Neuronal stem cell (in vitro differentiated cells): ENCODE measurements around the gene BARHL1.

Experiments
- DNase-seq: peaks from one replicate; pipeline ENCODE4 v3.0.0-alpha.2; 2013; ENCODE audit warnings: low spot score
- H2AFZ ChIP-seq: one replicate; pipeline ENCODE4 v1.6.1; 2013; ENCODE audit warnings: mild to moderate bottlenecking, low read length, inconsistent platforms
- H2AK5ac ChIP-seq: 2 replicates; pipeline ENCODE4 v1.6.1; 2013; ENCODE audit warnings: low read depth, mild to moderate bottlenecking, inconsistent platforms, low read length, moderate library complexity, mixed read lengths
- H2BK120ac ChIP-seq: 2 replicates; pipeline ENCODE4 v1.6.1; 2013; ENCODE audit warnings: low read depth, mild to moderate bottlenecking, inconsistent platforms, low read length, moderate library complexity, mixed read lengths
- H2BK12ac ChIP-seq: one replicate; pipeline ENCODE4 v1.6.1; 2013; ENCODE audit warnings: low read length, inconsistent platforms
- H2BK15ac ChIP-seq: 2 replicates; pipeline ENCODE4 v1.6.1; 2013; ENCODE audit warnings: mild to moderate bottlenecking, low read length, inconsistent platforms, mixed read lengths
- H2BK5ac ChIP-seq: one replicate; pipeline ENCODE4 v1.6.1; 2013; ENCODE audit warnings: inconsistent platforms, mild to moderate bottlenecking, low read length, moderate library complexity
- H3K14ac ChIP-seq: one replicate; pipeline ENCODE4 v1.6.1; 2013; ENCODE audit warnings: low read length, inconsistent platforms
- H3K18ac ChIP-seq: 2 replicates; pipeline ENCODE4 v1.6.1; 2013; ENCODE audit warnings: low read length, inconsistent platforms
- H3K23ac ChIP-seq: 2 replicates; pipeline ENCODE4 v1.6.1; 2013; ENCODE audit warnings: low read depth, mild to moderate bottlenecking, mixed read lengths, low read length, inconsistent platforms; ENCODE audit not compliant: poor library complexity
- H3K27ac ChIP-seq: replicated peaks from 3 replicates; pipeline ENCODE4 v1.5.1; 2013; ENCODE audit warnings: low read length, inconsistent platforms
- H3K27me3 ChIP-seq, 3 experiments: 2 replicates each; pipeline ENCODE4 v1.6.1; 2013; ENCODE audit warnings: low read length in 3 of 3, mild to moderate bottlenecking in 2 of 3, inconsistent platforms in 1 of 3, low read depth in 1 of 3, mixed read lengths in 1 of 3, moderate library complexity in 1 of 3; ENCODE audit not compliant: control insufficient read depth in 3 of 3, insufficient read depth in 3 of 3
- H3K36me3 ChIP-seq, 2 donors: replicated peaks in 1 of 2; 2 replicates each; pipeline ENCODE4 v1.6.1; 2013; ENCODE audit warnings: low read length in 2 of 2; ENCODE audit not compliant: control insufficient read depth in 2 of 2, insufficient read depth in 2 of 2
- H3K4ac ChIP-seq: 2 replicates; pipeline ENCODE4 v1.6.1; 2013; ENCODE audit warnings: inconsistent platforms, mild to moderate bottlenecking, low read length, moderate library complexity
- H3K4me1 ChIP-seq, 2 donors: 1 replicate in 1 of 2; 2 replicates in 1 of 2; pipeline ENCODE4 v1.6.1; 2013; ENCODE audit warnings: low read length in 2 of 2, low read depth in 1 of 2; ENCODE audit not compliant: control insufficient read depth in 2 of 2, insufficient read depth in 1 of 2
- H3K4me2 ChIP-seq: one replicate; pipeline ENCODE4 v1.6.1; 2013; ENCODE audit warnings: mild to moderate bottlenecking, low read length, inconsistent platforms; ENCODE audit not compliant: insufficient read depth, poor library complexity, severe bottlenecking
- H3K4me3 ChIP-seq, 2 donors: 2 replicates each; pipeline ENCODE4 v1.5.1; 2013; ENCODE audit warnings: low read length in 2 of 2, mild to moderate bottlenecking in 2 of 2, inconsistent platforms in 1 of 2, moderate library complexity in 1 of 2
- H3K79me1 ChIP-seq: one replicate; pipeline ENCODE4 v1.6.1; 2013; ENCODE audit warnings: low read depth, mild to moderate bottlenecking, inconsistent platforms, low read length, moderate library complexity
- H3K9ac ChIP-seq: one replicate; pipeline ENCODE4 v1.6.1; 2013; ENCODE audit warnings: mild to moderate bottlenecking, low read depth, low read length, inconsistent platforms; ENCODE audit not compliant: poor library complexity
- H3K9me3 ChIP-seq, 2 donors: replicated peaks in 1 of 2; 2 replicates each; pipeline versions ENCODE3 to v1.6.1; 2013; ENCODE audit warnings: low read length in 2 of 2, mild to moderate bottlenecking in 2 of 2, inconsistent platforms in 1 of 2, low read depth in 1 of 2, mixed read lengths in 1 of 2, moderate library complexity in 1 of 2; ENCODE audit not compliant: control insufficient read depth in 2 of 2, insufficient read depth in 1 of 2
- H4K8ac ChIP-seq: one replicate; pipeline ENCODE4 v1.6.1; 2013; ENCODE audit warnings: low read depth, mild to moderate bottlenecking, inconsistent platforms, low read length, moderate library complexity
- H4K91ac ChIP-seq: one replicate; pipeline ENCODE4 v1.6.1; 2013; ENCODE audit warnings: low read length, low read depth, mild to moderate bottlenecking, inconsistent platforms; ENCODE audit not compliant: poor library complexity
- WGBS, 2 donors: extraction: QIAGEN DNeasy Blood & Tissue Kit; methylation state at CpG; one replicate each; pipeline ENCODE4 v1.1.7; 2013; ENCODE audit warnings: missing lambda C conversion rate in 2 of 2, mixed read lengths in 1 of 2; ENCODE audit not compliant: insufficient read length in 2 of 2, insufficient replicate concordance in 1 of 2; ENCODE audit errors: extremely low coverage in 2 of 2; 5-methylcytosine and 5-hydroxymethylcytosine counted together

BARHL1 gene

GRCh38 chr9:132622159-132622558 lies 39.8 kb downstream of the BARHL1 start:
- peaks cover 8 to 86% of the 10 kb centered on the region in 2 donors for H3K36me3 ChIP-seq
- H2BK5ac ChIP-seq, result no peak overlapping the region
- H3K79me1 ChIP-seq, result no peaks in the 10 kb centered on the region
- no peak overlapping the region for H4K8ac ChIP-seq
- no peak overlapping the region for H2BK12ac ChIP-seq
- H3K4ac ChIP-seq, result no peak overlapping the region
- no peak overlapping the region for H2AFZ ChIP-seq
- H4K91ac ChIP-seq, result no peak overlapping the region
- WGBS, 2 donors, result no CpG with 5 or more reads among the region's 5 CpGs
- H3K14ac ChIP-seq, result no peak overlapping the region
- no peaks in the 10 kb centered on the region for H3K9me3 ChIP-seq
- H2BK120ac ChIP-seq, result no peak overlapping the region
- no peak overlapping the region for H2AK5ac ChIP-seq
- DNase-seq, result no peak
- H3K27ac ChIP-seq, result no peak overlapping the region
- H3K27me3 ChIP-seq, result no peaks in the 10 kb centered on the region
- no peak overlapping the region for H3K23ac ChIP-seq
- H3K4me2 ChIP-seq, result no peak overlapping the region
- H3K18ac ChIP-seq, result no peak overlapping the region
- no peak overlapping the region for H2BK15ac ChIP-seq
- H3K4me3 ChIP-seq, result no peak overlapping the region
- peaks cover 0 to 2% of the 10 kb centered on the region in 2 donors for H3K4me1 ChIP-seq
- H3K9ac ChIP-seq, result no peak overlapping the region

- Histone ChIP-seq H3K9me3 (no peaks in the 10 kb centered on the region), H3K4me2 (no peak overlapping the region), H3K27me3 (no peaks in the 10 kb centered on the region), H2AK5ac (no peak overlapping the region), H3K4ac (no peak overlapping the region), H4K91ac (no peak overlapping the region), H3K4me3 (no peak overlapping the region), H2BK5ac (no peak overlapping the region), H2AFZ (no peak overlapping the region), H3K36me3 (peaks cover 20 to 89% of the 10 kb centered on the region in 2 donors), H3K18ac (no peak overlapping the region), H2BK12ac (no peak overlapping the region), H3K79me1 (no peaks in the 10 kb centered on the region), H3K14ac (no peak overlapping the region), H3K23ac (no peak overlapping the region), H3K9ac (no peak overlapping the region), H4K8ac (no peak overlapping the region), H2BK120ac (no peak overlapping the region), H3K27ac (no peak overlapping the region), H3K4me1 (no peaks in the 10 kb centered on the region), H2BK15ac (no peak overlapping the region)
- WGBS, 2 donors, result no CpG with 5 or more reads among the region's 5 CpGs
- DNase-seq, result no peak
These were observed 43.9 kb downstream of the BARHL1 start for GRCh38 chr9:132626285-132626684.

- Histone ChIP-seq H3K4ac (no peak overlapping the region), H2AFZ (no peak overlapping the region), H3K4me2 (no peak overlapping the region), H2BK12ac (no peak overlapping the region), H3K14ac (no peak overlapping the region), H3K4me3 (no peak overlapping the region), H3K36me3 (peaks cover 22 to 89% of the 10 kb centered on the region in 2 donors), H3K18ac (no peak overlapping the region), H2BK5ac (no peak overlapping the region), H3K27ac (no peak overlapping the region), H2AK5ac (no peak overlapping the region), H3K9me3 (no peaks in the 10 kb centered on the region), H3K9ac (no peak overlapping the region), H3K27me3 (no peaks in the 10 kb centered on the region), H3K4me1 (no peaks in the 10 kb centered on the region), H2BK120ac (no peak overlapping the region), H3K23ac (no peak overlapping the region), H4K8ac (no peak overlapping the region), H2BK15ac (no peak overlapping the region), H4K91ac (no peak overlapping the region), H3K79me1 (no peaks in the 10 kb centered on the region)
- DNase-seq, result no peak
- WGBS, 2 donors, result no CpG with 5 or more reads among the region's 7 CpGs
These were observed 44.7 kb downstream of the BARHL1 start for GRCh38 chr9:132627106-132627505.

GRCh38 chr9:132627594-132627993 lies 45.2 kb downstream of the BARHL1 start:
- H3K4me3 ChIP-seq, result no peak overlapping the region
- no peak for DNase-seq
- no peak overlapping the region for H2AFZ ChIP-seq
- H4K91ac ChIP-seq, result no peak overlapping the region
- H2AK5ac ChIP-seq, result no peak overlapping the region
- no peak overlapping the region for H3K23ac ChIP-seq
- no peak overlapping the region for H4K8ac ChIP-seq
- H2BK5ac ChIP-seq, result no peak overlapping the region
- H3K14ac ChIP-seq, result no peak overlapping the region
- H3K4me2 ChIP-seq, result no peak overlapping the region
- no peak overlapping the region for H2BK15ac ChIP-seq
- H3K9ac ChIP-seq, result no peak overlapping the region
- no CpG with 5 or more reads among the region's 11 CpGs for WGBS, 2 donors
- peaks cover 22 to 88% of the 10 kb centered on the region in 2 donors for H3K36me3 ChIP-seq
- H3K4me1 ChIP-seq, result no peaks in the 10 kb centered on the region
- H3K79me1 ChIP-seq, result no peaks in the 10 kb centered on the region
- H2BK12ac ChIP-seq, result no peak overlapping the region
- no peaks in the 10 kb centered on the region for H3K27me3 ChIP-seq
- no peak overlapping the region for H3K4ac ChIP-seq
- H3K9me3 ChIP-seq, result no peaks in the 10 kb centered on the region
- no peak overlapping the region for H3K27ac ChIP-seq
- H3K18ac ChIP-seq, result no peak overlapping the region
- no peak overlapping the region for H2BK120ac ChIP-seq
